Lower leg skin (tissue), 4 donors: ENCODE results near the gene THRSP. TPM values are rescaled to one million over a fixed set of nuclear protein-coding genes. Genes with fewer than 3 reads are reported as not detected.
"Not testable (repeated sequence)": the region's sequence is repeated elsewhere in the genome, so short reads cannot be mapped to it uniquely, and the experiment has no call there.

Experiments used
- DNase-seq, 2 donors: peaks; one replicate each; pipeline ENCODE4 v3.0.0-alpha.2; 2019; ENCODE audit warnings: low spot score in 2 of 2
- H3K4me3 ChIP-seq: fragments of 200-600 bp; sonication (generic); 2 replicates; pipeline ENCODE4 v1.5.1; 2017; ENCODE audit warnings: mild to moderate bottlenecking, low read depth; ENCODE audit not compliant: poor library complexity, severe bottlenecking
- POLR2A ChIP-seq, 2 donors: fragments of 450-650 bp; IDR thresholded peaks; one replicate each; pipeline ENCODE4 v1.6.1; 2016 to 2017; ENCODE audit warnings: antibody characterized with exemption in 2 of 2, mild to moderate bottlenecking in 1 of 2, moderate library complexity in 1 of 2
- WGBS, 2 donors: methylation state at CpG; one replicate each; pipeline ENCODE4 v1.1.5; 2018; 5-methylcytosine and 5-hydroxymethylcytosine counted together
- intact Hi-C: fragments of 100-400 bp; cut with DNase I; formaldehyde crosslinking; loops from one replicate; pipeline ENCODE4 v1.15.0; 2023; ENCODE audit warnings: low total_unique reads
- total RNA-seq, 4 donors: library from RNA; depleted of rRNA; stranded (reverse); fragments of >200 nt; gene quantifications; one replicate each; pipeline ENCODE4 v1.1.0, GENCODE V29; 2016
- TF ChIP-seq, protein P1 (sequence below), 3 donors: fragments of 450-650 bp; IDR thresholded peaks; one replicate each; pipeline ENCODE4 v1.5.1; 2016; ENCODE audit warnings: antibody characterized with exemption in 3 of 3, mild to moderate bottlenecking in 3 of 3, moderate library complexity in 2 of 3

THRSP gene
- total RNA-seq, 4 donors from 2014 or later: 0.30 to 115 (median 39.2) TPM

DNA sequence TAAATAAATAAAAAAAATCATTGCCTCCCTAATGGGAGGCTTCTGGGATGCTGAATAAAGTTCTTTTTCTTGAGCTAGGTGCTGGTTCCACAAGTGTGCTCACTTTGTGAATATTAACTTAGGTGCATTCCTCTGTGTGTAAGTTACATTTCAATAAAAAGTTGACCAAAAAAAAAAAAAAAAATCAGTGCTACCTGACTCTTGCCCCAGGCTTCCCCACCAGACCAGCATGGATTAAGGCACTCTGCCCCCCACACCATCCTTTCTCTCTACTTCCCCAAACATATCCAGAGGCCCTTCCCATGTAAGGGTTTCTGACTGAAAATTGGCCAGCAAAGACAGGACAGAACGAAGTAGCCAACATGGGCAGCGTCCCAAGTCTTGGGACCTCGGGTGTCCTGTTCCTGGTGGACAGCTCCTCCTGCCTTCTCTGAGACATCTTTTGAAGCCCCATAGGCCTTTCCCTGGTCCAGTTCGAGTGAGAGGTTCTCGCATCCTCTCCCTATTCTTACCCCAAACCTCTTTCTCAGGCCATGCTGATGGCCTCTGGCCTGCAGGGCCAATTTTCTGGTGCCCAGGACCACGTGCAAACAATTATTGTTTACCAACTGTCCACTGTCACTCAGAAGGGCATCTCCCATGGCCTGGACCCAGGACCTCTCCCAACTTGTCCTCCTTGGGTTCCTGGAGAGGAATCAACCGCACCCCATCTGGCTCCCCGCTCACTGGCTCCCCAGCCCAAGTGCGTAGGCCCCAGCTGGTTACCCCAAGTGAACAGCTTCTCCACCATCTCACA, 25.6 kb upstream of the THRSP start:
- no peak for DNase-seq
- no peak overlapping the region for H3K4me3 ChIP-seq
- 88 to 91% methylated on average over 9 of the region's 9 CpGs for WGBS, 2 donors
- TF ChIP-seq, protein P1, sequence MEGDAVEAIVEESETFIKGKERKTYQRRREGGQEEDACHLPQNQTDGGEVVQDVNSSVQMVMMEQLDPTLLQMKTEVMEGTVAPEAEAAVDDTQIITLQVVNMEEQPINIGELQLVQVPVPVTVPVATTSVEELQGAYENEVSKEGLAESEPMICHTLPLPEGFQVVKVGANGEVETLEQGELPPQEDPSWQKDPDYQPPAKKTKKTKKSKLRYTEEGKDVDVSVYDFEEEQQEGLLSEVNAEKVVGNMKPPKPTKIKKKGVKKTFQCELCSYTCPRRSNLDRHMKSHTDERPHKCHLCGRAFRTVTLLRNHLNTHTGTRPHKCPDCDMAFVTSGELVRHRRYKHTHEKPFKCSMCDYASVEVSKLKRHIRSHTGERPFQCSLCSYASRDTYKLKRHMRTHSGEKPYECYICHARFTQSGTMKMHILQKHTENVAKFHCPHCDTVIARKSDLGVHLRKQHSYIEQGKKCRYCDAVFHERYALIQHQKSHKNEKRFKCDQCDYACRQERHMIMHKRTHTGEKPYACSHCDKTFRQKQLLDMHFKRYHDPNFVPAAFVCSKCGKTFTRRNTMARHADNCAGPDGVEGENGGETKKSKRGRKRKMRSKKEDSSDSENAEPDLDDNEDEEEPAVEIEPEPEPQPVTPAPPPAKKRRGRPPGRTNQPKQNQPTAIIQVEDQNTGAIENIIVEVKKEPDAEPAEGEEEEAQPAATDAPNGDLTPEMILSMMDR (IDR thresholded peaks at IDR 0.05): no peak
- TF ChIP-seq POLR2A (IDR thresholded peaks at IDR 0.05): no peak
- intact Hi-C loops: no loop called here

DNA sequence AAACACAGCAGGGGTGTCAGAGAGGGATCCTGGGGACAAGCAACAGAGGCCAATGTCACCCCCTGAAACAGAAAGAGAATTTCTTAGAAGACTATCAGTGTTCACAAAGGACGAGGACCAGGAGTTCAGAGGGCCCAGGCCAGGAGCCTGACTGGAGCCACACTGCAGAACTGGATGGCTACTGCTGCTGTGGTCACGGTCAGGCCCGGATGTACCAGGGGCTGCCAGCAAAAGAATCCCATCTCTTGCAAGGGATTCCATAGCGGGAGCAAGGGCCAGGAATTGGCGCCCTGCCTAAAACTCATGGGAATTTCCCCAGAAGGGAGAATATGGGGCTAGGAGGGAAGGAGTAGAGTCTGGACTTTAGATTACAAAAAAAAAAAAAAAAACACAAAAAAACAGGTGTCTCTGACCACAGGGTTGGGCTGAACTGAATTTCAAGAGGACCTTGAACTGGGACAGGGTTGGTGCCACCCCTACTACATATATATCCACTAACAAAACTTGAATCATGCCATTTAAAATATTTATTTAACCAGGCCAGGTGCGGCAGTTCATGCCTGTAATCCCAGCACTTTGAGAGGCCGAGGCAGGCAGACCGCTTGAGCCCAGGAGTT, 24.9 kb upstream of the THRSP start:
- DNase-seq: no peak
- 89 to 95% methylated on average over 8 of the region's 8 CpGs for WGBS, 2 donors
- no peak for TF ChIP-seq POLR2A (IDR thresholded peaks at IDR 0.05)
- no peak overlapping the region for H3K4me3 ChIP-seq
- intact Hi-C loops: no loop called here

DNA sequence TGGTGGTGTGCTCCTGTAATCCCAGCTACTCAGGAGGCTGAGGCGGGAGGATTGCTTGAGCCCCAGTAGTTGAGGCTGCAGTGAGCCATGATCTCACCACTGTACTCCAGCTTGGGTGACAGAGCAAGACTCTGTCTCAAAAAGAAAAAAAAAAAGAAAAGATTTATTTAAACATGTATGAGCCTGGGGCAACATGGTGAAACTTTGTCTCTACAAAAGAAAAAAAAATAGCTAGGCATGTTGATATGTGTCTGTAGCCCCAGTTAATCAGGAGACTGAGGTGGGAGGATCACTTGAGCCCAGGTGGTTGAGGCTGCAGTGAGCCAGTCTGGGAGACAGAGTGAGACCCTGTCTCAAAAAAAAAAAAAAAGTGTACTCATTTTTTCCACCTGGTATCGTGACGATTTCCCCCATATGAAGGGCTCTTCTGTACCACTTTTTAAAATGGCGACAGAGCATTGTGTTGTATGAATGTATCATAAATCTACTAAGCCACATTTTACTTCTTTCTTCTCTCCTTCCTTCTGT, 24.2 kb upstream of the THRSP start:
- no peak for TF ChIP-seq POLR2A (IDR thresholded peaks at IDR 0.05)
- TF ChIP-seq, protein P1 (IDR thresholded peaks at IDR 0.05): no peak
- 70 to 72% methylated on average over 4 of the region's 4 CpGs for WGBS, 2 donors
- intact Hi-C loops: no loop called here
- no peak for DNase-seq
- no peak overlapping the region for H3K4me3 ChIP-seq

DNA sequence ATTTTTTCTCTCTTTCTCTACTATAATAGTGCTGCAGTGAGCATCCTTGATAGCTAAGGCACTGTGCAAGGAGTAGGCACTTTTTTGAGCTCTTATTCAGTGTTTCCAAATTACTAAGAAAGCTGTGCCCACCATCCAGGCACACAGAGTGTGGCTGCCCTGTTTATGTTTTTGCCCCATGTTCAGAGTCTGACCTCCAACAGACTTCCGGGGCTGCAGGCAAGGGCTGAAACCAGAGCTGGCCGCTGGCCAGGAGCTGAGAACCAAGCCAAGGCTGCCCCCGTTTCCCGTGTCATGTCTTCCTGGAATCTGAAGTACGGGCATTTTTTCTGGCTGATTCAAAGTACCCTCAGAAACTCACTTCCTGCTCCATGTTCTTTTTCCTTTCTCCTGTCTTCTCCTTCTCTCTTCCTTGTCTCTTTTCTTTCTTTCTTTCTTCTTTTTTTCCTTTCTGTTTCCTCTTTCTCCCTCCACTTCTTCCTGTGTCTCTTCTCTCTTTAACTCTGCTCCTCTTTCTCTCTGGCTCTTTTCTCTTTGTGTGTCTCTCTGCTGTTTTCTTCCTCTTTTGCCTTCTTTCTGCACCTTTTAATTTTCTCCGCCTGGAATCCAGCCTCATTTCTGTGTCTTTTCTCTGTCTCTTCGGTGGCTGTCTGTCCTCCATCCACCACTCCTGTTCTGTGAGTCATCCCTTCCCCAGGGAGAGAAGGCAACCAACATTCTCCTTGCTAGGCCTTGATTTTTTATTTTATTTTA, 23.6 kb upstream of the THRSP start:
- intact Hi-C loops: no loop called here
- no peak overlapping the region for H3K4me3 ChIP-seq
- DNase-seq: peak; percentile 35 to 89
- TF ChIP-seq, protein P1 (IDR thresholded peaks at IDR 0.05): no peak
- TF ChIP-seq POLR2A (IDR thresholded peaks at IDR 0.05): no peak
- WGBS, 2 donors: 15 to 16% methylated on average over 7 of the region's 7 CpGs

DNA sequence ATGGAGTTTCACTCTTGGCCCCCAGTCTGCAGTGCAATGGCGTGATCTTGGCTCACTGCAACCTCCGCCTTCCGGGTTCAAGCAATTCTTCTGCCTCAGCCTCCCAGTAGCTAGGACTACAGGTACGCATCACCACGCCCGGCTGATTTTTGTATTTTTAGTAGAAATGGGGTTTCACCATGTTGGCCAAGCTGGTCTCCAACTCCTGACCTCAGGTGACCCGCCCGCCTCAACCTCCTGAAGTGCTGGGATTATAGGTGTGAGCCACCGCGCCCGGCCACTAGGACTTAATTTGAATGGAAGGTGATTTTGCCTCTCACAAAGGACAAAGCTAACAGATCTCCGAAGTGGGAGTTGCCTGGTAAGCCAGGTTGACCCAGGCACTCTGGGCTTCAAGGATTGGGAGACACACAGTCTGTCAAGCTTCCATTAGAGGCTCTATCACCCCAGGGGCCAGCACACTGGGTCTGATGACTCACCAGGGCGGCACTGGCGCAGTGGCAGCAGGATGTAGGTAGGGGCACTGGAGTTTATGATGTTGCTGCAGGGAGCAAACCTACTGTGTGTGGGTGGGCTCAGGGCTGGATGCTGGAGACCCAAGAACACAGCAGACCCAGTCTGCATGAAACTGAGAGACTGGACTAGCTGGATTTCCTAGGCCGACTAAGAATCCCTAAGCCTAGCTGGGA, 22.8 kb upstream of the THRSP start:
- WGBS, 2 donors: 92 to 94% methylated on average over 15 of the region's 15 CpGs
- TF ChIP-seq, protein P1 (IDR thresholded peaks at IDR 0.05): no peak
- no peak for TF ChIP-seq POLR2A (IDR thresholded peaks at IDR 0.05)
- no peak overlapping the region for H3K4me3 ChIP-seq
- intact Hi-C loops: no loop called here
- DNase-seq: no peak

DNA sequence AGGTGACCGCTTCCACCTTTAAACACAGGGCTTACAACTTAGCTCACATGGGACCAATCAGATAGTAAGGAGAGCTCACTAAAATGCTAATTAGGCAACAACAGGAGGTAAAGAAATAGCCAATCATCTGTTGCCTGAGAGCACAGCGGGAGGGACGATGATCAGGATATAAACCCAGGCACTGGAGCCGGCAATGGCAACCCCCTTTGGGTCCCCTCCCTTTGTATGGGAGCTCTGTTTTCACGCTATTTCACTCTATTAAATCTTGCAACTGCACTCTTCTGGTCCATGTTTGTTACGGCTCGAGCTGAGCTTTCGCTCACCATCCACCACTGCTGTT, 22.3 kb upstream of the THRSP start:
- DNase-seq, intact Hi-C loops, H3K4me3 ChIP-seq: not testable (repeated sequence)
- WGBS, 2 donors: 92 to 99% methylated on average over 8 of the region's 8 CpGs
